Activated T-cell treated with anti-CD3 and anti-CD28 coated beads, Interleukin-2, amount 50 U/mL, for 4 hours (primary cell): ENCODE data around the gene PDXDC1. TPM values are rescaled to one million over a fixed set of nuclear protein-coding genes. Genes with fewer than 3 reads are reported as not detected.
"Not testable (repeated sequence)": the region's sequence is repeated elsewhere in the genome, so short reads cannot be mapped to it uniquely, and the experiment has no call there.

Experiments used
- ATAC-seq, 2 donors: fragments of 200-7000 bp; cut with Tn5 transposase; one replicate each; pipeline ENCODE4 v1.10.0; 2021
- DNase-seq: peaks from one replicate; pipeline ENCODE4 v3.0.0-alpha.2; 2020
- H3K27me3 Mint-ChIP-seq: one replicate; pipeline ENCODE4 v1.8.0; 2021; ENCODE audit warnings: low read depth, mixed read lengths
- H3K36me3 Mint-ChIP-seq: one replicate; pipeline ENCODE4 v1.8.0; 2022; ENCODE audit warnings: mixed read lengths; ENCODE audit not compliant: insufficient read depth
- H3K4me1 Mint-ChIP-seq: one replicate; pipeline ENCODE4 v1.8.0; 2021; ENCODE audit warnings: low read depth, mixed read lengths
- H3K4me3 Mint-ChIP-seq: one replicate; pipeline ENCODE4 v1.8.0; 2021; ENCODE audit warnings: mild to moderate bottlenecking, moderate library complexity, mixed read lengths
- H3K9me3 Mint-ChIP-seq: one replicate; pipeline ENCODE4 v1.8.0; 2021; ENCODE audit warnings: mixed read lengths
- total RNA-seq, 3 donors: library from RNA; stranded (reverse); gene quantifications; one replicate each; pipeline ENCODE4 v1.2.1, GENCODE V29; 2021

The PDXDC1 gene
- total RNA-seq, 3 donors from 2014 or later: 53.5 to 62.6 (median 62.2) TPM

DNA sequence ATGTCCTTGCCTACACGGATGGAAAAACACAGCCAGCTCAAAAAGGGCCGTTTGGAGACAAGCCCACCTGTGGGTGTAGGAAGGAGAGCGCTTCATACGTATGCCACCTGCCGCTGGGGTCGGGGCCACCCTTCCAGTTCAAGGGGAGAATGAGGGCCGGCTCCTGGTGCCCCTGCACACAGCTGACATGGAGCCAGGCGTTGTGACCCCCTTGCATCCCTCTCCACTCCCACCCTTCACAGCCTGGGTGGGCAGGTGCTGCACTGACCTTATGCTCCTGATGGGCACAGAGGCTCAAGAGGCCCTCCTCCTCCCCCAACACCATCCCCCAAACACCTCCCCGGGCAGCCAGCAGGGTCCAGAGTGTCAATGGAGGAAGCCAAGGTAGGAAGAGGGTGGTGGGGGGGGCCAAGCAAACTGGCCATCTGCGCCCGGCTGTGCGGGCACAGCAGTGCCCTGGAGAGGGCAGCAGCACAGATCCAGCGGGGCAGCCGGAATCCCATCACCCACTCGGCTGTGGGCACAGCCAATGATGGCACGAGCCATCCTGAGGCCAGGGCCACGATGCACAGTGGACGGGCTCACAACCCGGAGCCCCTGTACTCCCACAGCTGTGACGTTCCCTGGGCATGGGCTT, 170.1 kb downstream of the PDXDC1 start:
- H3K27me3 Mint-ChIP-seq, ATAC-seq, H3K36me3 Mint-ChIP-seq, DNase-seq, H3K4me1 Mint-ChIP-seq, H3K4me3 Mint-ChIP-seq, H3K9me3 Mint-ChIP-seq: not testable (repeated sequence)

DNA sequence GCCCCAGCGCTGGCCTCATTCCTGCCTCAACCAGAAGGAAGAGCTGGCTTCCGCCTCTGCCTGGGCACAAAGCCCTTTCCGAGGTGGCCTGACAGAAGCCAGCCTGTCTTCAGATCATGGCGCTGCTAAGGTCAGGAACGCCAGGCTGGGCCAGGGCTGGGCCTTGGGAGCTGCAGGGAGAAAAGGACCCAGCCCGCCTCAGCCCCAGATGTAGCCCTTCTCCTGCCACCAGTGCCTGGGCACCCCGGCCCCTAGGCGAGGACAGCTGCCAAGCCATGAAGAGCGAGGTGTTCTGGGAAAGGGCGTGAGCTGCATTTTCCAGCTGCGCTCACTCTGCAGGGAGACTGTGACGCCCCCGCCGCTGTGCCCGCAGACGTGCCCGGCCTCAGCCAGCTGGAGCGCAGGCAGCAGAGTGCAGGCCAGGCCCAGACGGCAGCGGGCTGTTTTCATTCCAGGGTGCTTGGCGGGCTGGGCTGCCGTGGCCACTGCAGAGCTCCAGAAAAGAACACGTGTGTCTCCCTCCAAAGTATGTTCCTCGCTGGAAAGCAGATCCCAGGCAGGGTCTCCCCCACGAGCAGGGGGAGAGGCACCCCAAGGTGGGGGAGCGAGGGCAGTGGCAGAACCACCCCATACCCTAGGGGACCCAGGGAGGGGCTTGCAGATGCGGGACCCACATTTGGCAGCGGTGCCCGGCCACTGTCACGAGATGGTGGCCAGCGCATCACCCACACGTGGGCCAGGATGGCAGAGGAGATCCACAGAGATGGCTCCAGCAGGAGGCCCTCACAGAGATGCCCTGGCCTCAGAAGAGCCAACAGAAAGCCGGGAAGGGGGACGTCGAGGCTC, 170.8 kb downstream of the PDXDC1 start:
- not testable (repeated sequence) for H3K27me3 Mint-ChIP-seq, DNase-seq, H3K36me3 Mint-ChIP-seq

DNA sequence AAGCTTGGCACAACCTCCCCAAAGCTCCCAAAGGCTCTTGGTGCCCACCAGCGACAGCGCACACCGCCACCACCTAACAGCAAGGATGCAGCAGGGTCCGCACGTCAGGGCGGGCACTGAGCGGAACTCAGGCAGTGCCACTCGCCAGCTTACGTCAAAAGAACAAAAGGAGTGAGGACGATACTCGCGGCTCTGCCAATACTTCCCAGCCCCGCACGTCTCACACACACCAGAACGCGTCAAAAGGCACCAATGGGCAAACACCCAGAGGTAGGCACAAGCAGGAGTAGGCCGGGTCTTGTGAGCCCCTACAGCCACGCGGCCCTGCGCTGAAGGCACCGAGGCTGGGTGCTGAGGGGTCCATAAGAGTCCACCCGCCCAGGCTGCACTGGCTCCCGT, 171.4 kb downstream of the PDXDC1 start:
- not testable (repeated sequence) for DNase-seq, H3K36me3 Mint-ChIP-seq, H3K4me3 Mint-ChIP-seq, ATAC-seq, H3K9me3 Mint-ChIP-seq, H3K4me1 Mint-ChIP-seq, H3K27me3 Mint-ChIP-seq

More for the DNA sequence above, 170.8 kb downstream of the PDXDC1 start:
- H3K9me3 Mint-ChIP-seq, H3K4me3 Mint-ChIP-seq, ATAC-seq, H3K4me1 Mint-ChIP-seq: not testable (repeated sequence)

DNA sequence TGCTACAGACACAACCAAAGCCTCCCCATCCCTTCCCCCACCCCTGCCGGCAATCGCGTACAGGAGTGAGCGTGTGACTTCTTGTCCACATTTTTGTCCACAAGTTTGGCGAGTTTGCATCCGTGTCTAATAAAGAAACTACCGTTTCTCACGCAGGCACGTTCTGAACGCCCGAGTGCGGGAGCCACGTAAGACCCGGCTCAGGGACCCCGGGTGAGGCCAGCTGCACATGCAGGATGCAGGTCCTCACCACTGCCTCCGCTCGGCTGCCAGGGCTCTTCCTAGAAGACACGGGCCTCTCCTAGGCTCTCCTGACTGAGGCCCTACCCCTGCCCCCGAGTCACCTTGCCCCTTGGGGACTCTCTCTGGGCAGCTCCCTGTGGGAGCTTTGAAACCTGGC, 174.0 kb downstream of the PDXDC1 start:
- not testable (repeated sequence) for H3K9me3 Mint-ChIP-seq, DNase-seq, H3K27me3 Mint-ChIP-seq

DNA sequence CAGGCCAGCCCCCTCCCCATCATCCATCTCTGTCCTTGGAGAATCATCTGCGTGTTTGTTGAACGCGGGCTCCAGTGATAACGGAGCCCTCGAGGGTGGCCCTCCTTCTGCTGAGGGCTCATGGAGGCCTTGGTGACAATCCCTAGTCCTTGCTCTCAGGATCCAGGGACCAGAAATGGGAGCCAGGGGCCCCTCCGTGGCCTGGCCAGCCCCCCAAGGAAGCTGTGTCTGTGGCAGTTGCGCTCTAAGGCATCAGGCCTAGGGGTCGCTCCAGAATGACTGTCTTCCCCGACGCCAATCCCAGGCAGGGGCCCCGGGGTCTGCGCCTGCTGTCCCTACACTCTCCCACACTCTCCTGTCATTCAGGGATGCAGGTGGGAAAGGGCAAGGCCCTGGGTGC, 174.4 kb downstream of the PDXDC1 start:
- not testable (repeated sequence) for H3K4me1 Mint-ChIP-seq, DNase-seq, H3K4me3 Mint-ChIP-seq, H3K36me3 Mint-ChIP-seq, H3K27me3 Mint-ChIP-seq, ATAC-seq, H3K9me3 Mint-ChIP-seq

More for the DNA sequence above, 174.0 kb downstream of the PDXDC1 start:
- ATAC-seq, H3K36me3 Mint-ChIP-seq, H3K4me1 Mint-ChIP-seq, H3K4me3 Mint-ChIP-seq: not testable (repeated sequence)

DNA sequence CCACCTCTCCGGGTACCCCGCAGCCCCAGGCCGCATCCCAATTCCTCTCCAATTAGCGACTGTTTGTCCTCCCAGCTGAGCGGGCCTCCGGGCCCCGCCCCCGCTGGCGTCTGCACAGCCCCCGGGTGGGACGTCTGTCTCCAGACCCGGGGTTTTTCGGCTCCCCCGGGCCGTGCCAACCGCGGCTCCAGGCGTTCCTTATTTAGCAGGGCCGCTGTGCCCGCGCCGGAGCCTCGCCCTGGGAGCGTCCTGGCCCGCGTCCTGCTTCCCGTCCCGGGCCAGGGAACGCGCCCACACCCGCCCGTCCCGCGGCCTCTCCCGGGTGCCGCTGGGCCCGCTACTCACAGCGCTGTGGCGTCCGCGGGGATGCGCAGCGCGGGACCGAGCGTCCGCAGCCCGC, 179.2 kb downstream of the PDXDC1 start:
- DNase-seq, H3K9me3 Mint-ChIP-seq, H3K4me1 Mint-ChIP-seq, H3K27me3 Mint-ChIP-seq, ATAC-seq, H3K36me3 Mint-ChIP-seq: not testable (repeated sequence)
- peak overlapping the region; percentile 54 for H3K4me3 Mint-ChIP-seq

DNA sequence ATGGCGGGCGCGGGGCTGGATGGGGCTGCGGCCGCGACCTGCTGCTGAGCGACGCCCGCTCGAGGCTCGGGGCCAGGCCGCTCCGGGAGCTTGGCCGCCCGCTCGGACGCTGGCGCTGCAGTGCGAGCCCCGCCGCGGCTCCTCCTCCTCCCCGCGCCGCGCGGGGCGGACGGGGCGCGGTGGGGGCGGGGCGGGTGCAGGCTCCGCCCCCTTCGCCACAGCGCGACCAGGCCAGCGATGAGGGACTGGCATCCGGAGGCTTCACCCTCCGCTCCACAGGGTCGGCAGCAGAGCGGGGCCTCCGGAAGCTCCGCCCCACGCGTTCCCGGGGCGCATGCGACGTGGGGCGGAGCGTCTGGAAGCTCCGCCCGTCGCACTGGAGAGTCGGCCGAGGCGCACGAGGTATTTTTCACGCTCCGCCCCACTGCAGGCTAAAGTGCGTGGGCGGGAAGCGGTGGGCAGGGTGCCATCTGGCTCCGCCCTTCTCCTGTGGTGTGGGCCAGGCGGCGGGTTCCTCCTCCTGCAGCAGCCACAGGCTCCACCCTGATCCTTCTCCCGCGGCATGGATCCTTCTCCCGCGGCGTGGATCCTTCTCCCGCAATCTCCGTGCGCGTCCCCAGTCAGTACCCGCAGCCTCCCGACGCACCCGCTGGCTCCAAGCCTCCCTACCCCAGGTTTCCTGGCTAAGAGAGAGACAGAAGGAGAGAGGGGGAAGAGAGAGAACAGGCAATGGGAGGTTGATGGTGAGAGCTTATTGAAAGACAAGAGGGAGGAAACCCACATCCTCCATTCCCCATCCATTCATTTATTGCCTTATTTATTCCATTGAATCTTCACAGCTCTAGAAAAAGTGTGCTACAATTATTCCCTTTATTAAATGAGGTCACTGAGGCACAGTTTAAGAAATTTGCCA, 180.1 kb downstream of the PDXDC1 start:
- DNase-seq (peak; percentile 86), ATAC-seq (peak; percentile 95 to 99)
- H3K36me3 Mint-ChIP-seq, H3K4me1 Mint-ChIP-seq, H3K9me3 Mint-ChIP-seq, H3K27me3 Mint-ChIP-seq: not testable (repeated sequence)
- peak overlapping the region; percentile 75 for H3K4me3 Mint-ChIP-seq

DNA sequence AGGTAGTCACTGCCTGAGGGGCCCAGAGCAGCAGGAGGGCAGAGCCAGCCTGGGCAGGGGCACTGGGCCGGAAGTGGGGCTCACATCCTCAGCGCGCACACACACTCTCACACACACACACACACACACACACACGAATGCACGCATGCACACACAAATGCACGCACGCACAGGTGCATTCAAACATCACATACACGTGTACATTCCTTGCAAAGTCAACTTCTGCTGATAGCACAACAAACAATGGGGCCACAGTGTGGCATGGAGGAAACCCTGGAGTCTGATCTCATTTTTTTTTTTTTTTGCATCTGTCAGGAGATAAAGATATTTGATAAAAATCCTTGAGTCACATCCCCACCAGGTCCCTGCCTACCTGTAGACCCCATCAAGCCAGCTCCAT, 182.8 kb downstream of the PDXDC1 start:
- not testable (repeated sequence) for ATAC-seq, H3K36me3 Mint-ChIP-seq, H3K4me1 Mint-ChIP-seq, DNase-seq, H3K27me3 Mint-ChIP-seq, H3K9me3 Mint-ChIP-seq, H3K4me3 Mint-ChIP-seq

DNA sequence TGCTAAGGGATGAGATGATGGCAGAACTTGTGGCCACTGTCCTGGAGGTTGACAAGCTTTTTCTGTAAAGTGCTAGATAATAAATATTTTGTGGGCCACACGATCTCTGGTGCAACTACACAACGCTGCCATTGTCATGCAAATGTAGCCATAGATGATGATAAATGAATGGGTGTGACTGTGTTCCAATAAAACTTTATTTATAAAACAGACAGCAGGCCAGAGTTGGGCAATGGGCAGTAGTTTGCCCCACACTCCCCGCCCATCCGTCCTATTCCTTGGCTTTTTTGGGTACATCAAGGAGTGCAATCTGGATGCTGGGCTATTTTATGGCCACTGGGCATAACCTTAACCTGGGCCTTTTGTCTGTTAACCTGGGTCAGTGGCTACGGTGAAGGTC, 184.8 kb downstream of the PDXDC1 start:
- H3K36me3 Mint-ChIP-seq, DNase-seq, ATAC-seq, H3K27me3 Mint-ChIP-seq, H3K4me3 Mint-ChIP-seq, H3K9me3 Mint-ChIP-seq, H3K4me1 Mint-ChIP-seq: not testable (repeated sequence)

DNA sequence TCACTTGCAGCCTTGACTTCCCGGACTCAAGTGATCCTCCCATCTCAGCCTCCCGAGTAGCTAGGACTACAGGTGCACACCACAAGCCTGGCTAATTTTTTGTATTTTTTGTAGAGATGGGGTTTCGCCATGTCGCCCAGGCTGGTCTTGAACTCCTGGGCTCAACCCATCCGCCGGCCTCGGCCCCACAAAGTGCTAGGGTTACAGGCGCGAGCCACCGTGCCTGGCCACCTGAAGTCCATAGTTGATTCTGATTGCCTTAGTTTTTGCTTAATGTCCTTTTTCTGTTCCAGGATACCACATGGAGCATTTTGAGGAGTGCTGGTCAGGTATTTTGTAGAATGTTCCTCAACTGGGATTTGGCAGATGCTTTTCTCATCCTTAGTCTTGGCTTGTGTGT, 185.7 kb downstream of the PDXDC1 start:
- not testable (repeated sequence) for H3K4me1 Mint-ChIP-seq, H3K9me3 Mint-ChIP-seq, H3K27me3 Mint-ChIP-seq, DNase-seq, H3K4me3 Mint-ChIP-seq, ATAC-seq, H3K36me3 Mint-ChIP-seq

DNA sequence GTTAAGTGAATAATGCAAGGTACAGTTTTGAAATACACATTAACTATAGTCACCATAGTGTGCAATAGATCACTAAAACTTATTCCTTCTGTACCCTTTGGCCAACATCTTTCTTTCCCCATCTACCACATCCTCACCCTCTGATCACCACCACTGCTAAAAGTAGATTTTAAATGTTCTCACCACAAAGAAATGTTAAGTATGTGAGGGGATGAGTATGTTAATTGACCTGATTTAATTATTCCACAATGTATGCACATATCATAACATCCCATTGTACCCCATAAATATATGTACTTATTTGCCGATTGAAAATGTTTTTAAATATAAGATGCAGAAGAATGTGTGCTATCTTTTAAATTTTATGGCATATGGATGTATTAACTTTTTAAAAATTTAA, 188.2 kb downstream of the PDXDC1 start:
- ATAC-seq, H3K4me3 Mint-ChIP-seq, H3K36me3 Mint-ChIP-seq, DNase-seq, H3K9me3 Mint-ChIP-seq, H3K27me3 Mint-ChIP-seq, H3K4me1 Mint-ChIP-seq: not testable (repeated sequence)

DNA sequence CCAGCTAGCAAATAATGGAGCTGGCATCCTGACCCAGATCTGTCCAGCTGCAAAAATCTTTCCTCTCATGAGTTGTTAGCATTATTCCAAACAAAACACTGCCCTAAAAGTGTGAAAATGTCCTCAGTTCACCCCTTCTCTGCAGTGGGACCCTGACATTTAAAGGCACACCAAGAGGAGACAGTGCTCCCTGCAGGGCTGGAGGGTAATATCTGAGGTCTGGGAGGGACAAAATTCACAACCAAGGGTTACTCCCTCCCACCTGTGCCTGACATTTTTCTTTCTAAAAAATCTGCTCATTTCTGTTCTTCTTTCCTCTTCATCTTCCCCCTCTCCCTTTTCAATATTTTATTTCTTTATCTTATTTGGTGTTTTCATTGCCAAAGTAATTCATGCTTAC, 191.4 kb downstream of the PDXDC1 start:
- not testable (repeated sequence) for H3K9me3 Mint-ChIP-seq, H3K4me3 Mint-ChIP-seq, ATAC-seq, H3K36me3 Mint-ChIP-seq, H3K4me1 Mint-ChIP-seq, DNase-seq
- peaks cover 12% of the 10 kb centered on the region for H3K27me3 Mint-ChIP-seq

DNA sequence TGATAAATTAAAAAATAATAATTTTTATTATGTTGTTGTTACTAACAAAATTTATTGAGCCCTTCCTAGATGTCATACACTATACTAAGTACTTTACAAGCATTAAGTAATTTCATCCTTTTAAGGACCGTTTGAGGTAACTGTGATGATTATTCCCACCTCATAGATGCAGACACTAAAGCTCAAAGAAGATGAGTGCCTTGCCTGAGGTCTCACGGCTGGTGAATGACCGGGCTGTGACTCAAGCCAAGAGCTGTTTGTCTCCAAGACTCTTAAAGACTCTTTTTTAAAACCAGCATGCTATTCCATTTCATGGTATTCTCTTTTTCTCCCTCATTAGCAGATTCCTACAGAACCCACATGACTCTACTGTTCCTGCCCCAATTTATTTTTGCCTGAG, 193.5 kb downstream of the PDXDC1 start:
- not testable (repeated sequence) for H3K4me3 Mint-ChIP-seq, H3K4me1 Mint-ChIP-seq, ATAC-seq, DNase-seq, H3K36me3 Mint-ChIP-seq, H3K9me3 Mint-ChIP-seq
- peaks cover 12% of the 10 kb centered on the region for H3K27me3 Mint-ChIP-seq

DNA sequence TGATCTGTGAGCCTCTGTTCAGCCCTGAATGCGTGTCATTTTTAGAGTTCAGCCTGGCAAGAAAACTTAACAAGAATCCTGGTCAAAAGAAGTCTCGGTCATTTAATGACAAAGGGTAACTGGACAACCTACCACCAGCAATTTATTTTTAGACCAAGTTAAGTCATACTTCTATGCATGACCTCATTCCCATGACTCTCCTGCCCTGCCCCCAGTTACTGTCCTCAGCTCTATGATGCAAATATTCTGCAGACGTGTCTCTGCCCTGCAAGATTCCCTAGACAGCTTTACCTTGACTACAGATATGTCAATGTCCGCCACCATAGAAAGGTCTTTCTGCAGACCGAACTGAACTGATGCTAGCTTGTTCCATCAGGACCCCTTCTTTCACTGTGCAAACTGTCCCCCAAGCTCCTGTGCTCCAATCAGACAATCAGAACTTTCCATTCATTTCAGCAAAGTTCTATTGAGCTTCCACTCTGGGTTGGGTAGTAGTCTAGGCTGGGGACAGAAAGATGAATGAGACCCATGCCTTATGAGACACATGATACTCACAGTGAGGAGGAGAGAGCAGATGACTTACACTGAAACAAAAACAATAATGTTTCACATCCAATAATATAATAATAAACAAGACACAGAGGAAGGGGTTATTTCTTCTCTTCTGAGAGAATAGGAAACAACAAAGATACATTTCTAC, 194.3 kb downstream of the PDXDC1 start:
- not testable (repeated sequence) for H3K4me1 Mint-ChIP-seq, H3K36me3 Mint-ChIP-seq, H3K4me3 Mint-ChIP-seq, DNase-seq, ATAC-seq, H3K9me3 Mint-ChIP-seq
- peaks cover 12% of the 10 kb centered on the region for H3K27me3 Mint-ChIP-seq
